SK-N-SH (cell line): ENCODE results near the gene UCK1. TPM values are rescaled to one million over a fixed set of nuclear protein-coding genes. Genes with fewer than 3 reads are reported as not detected.

Experiments
- CTCF ChIA-PET: fragments of 300-600, 350-600 bp; formaldehyde crosslinking; extraction: SDS; loops from one replicate; lab custom pipeline; 2021; lab: Yijun Ruan, JAX
- POLR2A ChIA-PET: fragments of 350-600 bp; sonication (Branson Sonifier 250); formaldehyde crosslinking; extraction: SDS; loops from one replicate; lab custom pipeline; 2020; ENCODE audit warnings: antibody characterized with exemption, inconsistent platforms; lab: Yijun Ruan, JAX
- DNase-seq: peaks from one replicate; pipeline ENCODE4 v3.0.0; 2012
- H2AFZ ChIP-seq: fragments of 200-600 bp; sonication (generic); 2 replicates; pipeline ENCODE4 v1.8.1; 2016; ENCODE audit warnings: antibody characterized with exemption, mild to moderate bottlenecking, low read depth
- H3F3A ChIP-seq: fragments of 200-600 bp; sonication (generic); replicated peaks from 2 replicates; pipeline ENCODE3; 2016; ENCODE audit warnings: antibody characterized with exemption, mild to moderate bottlenecking; ENCODE audit not compliant: insufficient read depth
- H3K27ac ChIP-seq, 2 experiments: fragments of 200-500 bp in 1 of 2; fragments of 200-600 bp in 1 of 2; sonication (Bioruptor generic) in 1 of 2; sonication (generic), shearing (Covaris generic) in 1 of 2; 2 replicates each; pipeline versions ENCODE4 v1.5.1 to v1.6.1; 2014 to 2016; ENCODE audit warnings: low read depth in 2 of 2, inconsistent platforms in 1 of 2, low read length in 1 of 2, mild to moderate bottlenecking in 1 of 2, mixed read lengths in 1 of 2
- H3K27me3 ChIP-seq: fragments of 200-600 bp; sonication (generic), shearing (Covaris generic); 2 replicates; pipeline ENCODE4 v1.6.1; 2016; ENCODE audit warnings: mixed run types; ENCODE audit not compliant: insufficient read depth
- H3K36me3 ChIP-seq, 2 experiments: fragments of 200-500 bp in 1 of 2; fragments of 200-600 bp in 1 of 2; sonication (Bioruptor generic) in 1 of 2; sonication (generic) in 1 of 2; replicated peaks in 1 of 2; 2 replicates each; pipeline versions ENCODE3 to v1.5.1; 2014 to 2016; ENCODE audit warnings: low read length in 1 of 2, mild to moderate bottlenecking in 1 of 2; ENCODE audit not compliant: insufficient read depth in 2 of 2, control insufficient read depth in 1 of 2
- H3K4me1 ChIP-seq, 2 experiments: fragments of 200-500 bp in 1 of 2; fragments of 200-600 bp in 1 of 2; sonication (Bioruptor generic) in 1 of 2; sonication (generic), shearing (Covaris generic) in 1 of 2; 2 replicates each; pipeline versions ENCODE4 v1.5.1 to v1.6.1; 2014 to 2016; ENCODE audit warnings: low read depth in 1 of 2, low read length in 1 of 2, mixed run types in 1 of 2; ENCODE audit not compliant: insufficient read depth in 2 of 2, control insufficient read depth in 1 of 2
- H3K4me2 ChIP-seq: fragments of 200-600 bp; sonication (generic), shearing (Covaris generic); 2 replicates; pipeline ENCODE4 v1.6.1; 2017; ENCODE audit warnings: mixed run types
- H3K4me3 ChIP-seq, 2 experiments: fragments of 200-500 bp in 1 of 2; fragments of 200-600 bp in 1 of 2; sonication (Bioruptor generic) in 1 of 2; sonication (generic), shearing (Covaris generic) in 1 of 2; 2 replicates each; pipeline versions ENCODE4 v1.5.1 to v1.8.1; 2014 to 2016; ENCODE audit warnings: low read depth in 2 of 2, inconsistent platforms in 1 of 2, low read length in 1 of 2, mild to moderate bottlenecking in 1 of 2, mixed read lengths in 1 of 2, moderate library complexity in 1 of 2
- H3K79me2 ChIP-seq: fragments of 200-600 bp; sonication (generic); 2 replicates; pipeline ENCODE4 v1.8.1; 2017; ENCODE audit warnings: mild to moderate bottlenecking; ENCODE audit not compliant: insufficient read depth
- H3K9ac ChIP-seq: fragments of 200-600 bp; sonication (generic); 2 replicates; pipeline ENCODE4 v1.6.1; 2017; ENCODE audit warnings: mixed run types
- H3K9me2 ChIP-seq: fragments of 200-600 bp; sonication (generic); 2 replicates; pipeline ENCODE4 v1.6.1; 2017; ENCODE audit warnings: mixed run types
- H3K9me3 ChIP-seq: fragments of 200-600 bp; sonication (generic); 2 replicates; pipeline ENCODE4 v1.6.1; 2017; ENCODE audit warnings: mixed run types, mild to moderate bottlenecking, moderate library complexity
- H4K20me1 ChIP-seq: fragments of 200-600 bp; sonication (generic); 2 replicates; pipeline ENCODE4 v1.6.1; 2017; ENCODE audit warnings: mild to moderate bottlenecking, mixed run types; ENCODE audit not compliant: insufficient read depth
- CHD2 ChIP-seq: fragments of 150-350 bp; IDR thresholded peaks from 2 replicates; pipeline ENCODE4 v1.6.1; 2018; ENCODE audit warnings: low read length; ENCODE audit not compliant: partially characterized antibody
- EP300 ChIP-seq, 2 experiments: IDR thresholded peaks; 2 replicates each; pipeline versions ENCODE4 v1.4.0 to v1.6.1; 2012; ENCODE audit warnings: borderline replicate concordance in 1 of 2, low read depth in 1 of 2, low read length in 1 of 2
- FOSL2 ChIP-seq: IDR thresholded peaks from 2 replicates; pipeline ENCODE4 v1.4.0; 2012; ENCODE audit warnings: low read depth, mild to moderate bottlenecking, moderate library complexity, borderline replicate concordance
- GABPA ChIP-seq: IDR thresholded peaks from 2 replicates; pipeline ENCODE4 v1.4.0; 2012; ENCODE audit warnings: low read depth, mild to moderate bottlenecking
- GATA2 ChIP-seq: sonication (generic); formaldehyde crosslinking; IDR thresholded peaks from 2 replicates; pipeline ENCODE4 v1.5.0; 2020; ENCODE audit warnings: mild to moderate bottlenecking, missing genetic modification reagents
- NFIC ChIP-seq: IDR thresholded peaks from 2 replicates; pipeline ENCODE4 v1.4.0; 2012; ENCODE audit warnings: borderline replicate concordance
- NRF1 ChIP-seq: IDR thresholded peaks from 2 replicates; pipeline ENCODE4 v1.6.1; 2012; ENCODE audit warnings: low read depth, mild to moderate bottlenecking, low read length
- POLR2AphosphoS5 ChIP-seq: IDR thresholded peaks from 2 replicates; pipeline ENCODE4 v1.6.1; 2012; ENCODE audit warnings: low read depth, low read length
- RAD21 ChIP-seq: IDR thresholded peaks from 2 replicates; pipeline ENCODE4 v1.6.1; 2012; ENCODE audit warnings: mild to moderate bottlenecking, low read length
- RCOR1 ChIP-seq: fragments of 150-350 bp; IDR thresholded peaks from 2 replicates; pipeline ENCODE4 v1.6.1; 2017; ENCODE audit warnings: antibody characterized with exemption, low read length
- RXRA ChIP-seq: IDR thresholded peaks from 2 replicates; pipeline ENCODE4 v1.4.0; 2012; ENCODE audit warnings: low read depth, mild to moderate bottlenecking, borderline replicate concordance
- SIN3A ChIP-seq: IDR thresholded peaks from 2 replicates; pipeline ENCODE4 v1.6.1; 2012; ENCODE audit warnings: low read depth, mild to moderate bottlenecking, low read length, moderate library complexity, borderline replicate concordance
- TAF1 ChIP-seq: IDR thresholded peaks from 2 replicates; pipeline ENCODE4 v1.6.1; 2012; ENCODE audit warnings: low read depth, mild to moderate bottlenecking, low read length, moderate library complexity, borderline replicate concordance
- TEAD4 ChIP-seq: IDR thresholded peaks from 2 replicates; pipeline ENCODE4 v1.4.0; 2012; ENCODE audit warnings: mild to moderate bottlenecking, borderline replicate concordance; ENCODE audit not compliant: insufficient read depth
- WGBS: methylation state at CpG from one replicate; pipeline ENCODE4 v1.1.6; 2017; ENCODE audit warnings: low lambda C conversion rate; 5-methylcytosine and 5-hydroxymethylcytosine counted together
- polyA plus RNA-seq, 3 experiments: library from polyadenylated mRNA; depleted of rRNA; stranded (reverse); fragments of >200 nt; gene quantifications; 2 replicates each; pipeline ENCODE4 v1.2.3, GENCODE V29; 2012
- TF ChIP-seq, protein P1 (sequence below): fragments of 150-350 bp; IDR thresholded peaks from 2 replicates; pipeline ENCODE4 v1.6.1; 2016; ENCODE audit warnings: mild to moderate bottlenecking, low read depth, low read length
- TF ChIP-seq, protein P2 (sequence below): IDR thresholded peaks from 2 replicates; pipeline ENCODE4 v1.4.0; 2012; ENCODE audit warnings: low read depth, borderline replicate concordance
- TF ChIP-seq, protein P3 (sequence below): IDR thresholded peaks from 2 replicates; pipeline ENCODE4; 2012

Gene UCK1
- polyA plus RNA-seq, 1 of the 3 experiments (the other 2 are of a cell fraction) = 32.9 TPM

DNA sequence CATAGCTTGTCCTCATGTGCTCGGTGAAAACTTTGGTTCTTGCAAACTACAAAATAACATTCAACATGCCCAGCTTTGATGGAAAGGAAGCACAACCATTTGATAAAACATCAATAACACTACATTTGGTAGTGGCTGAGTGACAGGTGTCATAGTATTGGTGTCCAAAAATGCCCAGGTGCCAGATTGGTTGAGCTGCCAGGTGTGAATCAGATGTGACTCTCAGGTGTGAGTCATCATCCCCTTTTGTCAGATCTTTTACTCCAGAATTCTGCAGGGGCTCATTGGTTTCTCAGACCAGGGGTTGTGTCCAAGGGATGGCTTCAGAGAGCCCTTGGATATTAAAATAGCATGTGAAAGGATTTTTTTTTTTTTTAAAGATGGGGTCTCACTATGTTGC, 50.8 kb downstream of the UCK1 start:
- peaks cover 34% of the 10 kb centered on the region for H4K20me1 ChIP-seq
- H3K27me3 ChIP-seq = no peaks in the 10 kb centered on the region
- no peaks in the 10 kb centered on the region; a peak in 1 of 4 replicates for H3K4me1 ChIP-seq
- no peak overlapping the region for H3K4me3 ChIP-seq
- DNase-seq = no peak
- H3K9me3 ChIP-seq = no peaks in the 10 kb centered on the region
- peaks cover 60 to 94% of the 10 kb centered on the region in 2 experiments for H3K36me3 ChIP-seq
- ChIA-PET POLR2A (interaction anchor here (0.6 kb wide), 1 partner anchor 142 kb away, joined by 3 read pairs; no protein-coding TSS in a partner anchor), CTCF (interaction anchor here (1.0 to 6.0 kb wide), 9 partner anchors 13 to 260 kb away, joined by 3 to 50 read pairs (median 4); partner anchors contain the start of gene POMT1)
- no peak overlapping the region for H3K9ac ChIP-seq
- H3K9me2 ChIP-seq = no peaks in the 10 kb centered on the region
- H2AFZ ChIP-seq = no peak overlapping the region
- 100% methylated on average over 1 of the region's 1 CpG for WGBS
- H3K4me2 ChIP-seq = no peak overlapping the region
- TF ChIP-seq, protein P1, sequence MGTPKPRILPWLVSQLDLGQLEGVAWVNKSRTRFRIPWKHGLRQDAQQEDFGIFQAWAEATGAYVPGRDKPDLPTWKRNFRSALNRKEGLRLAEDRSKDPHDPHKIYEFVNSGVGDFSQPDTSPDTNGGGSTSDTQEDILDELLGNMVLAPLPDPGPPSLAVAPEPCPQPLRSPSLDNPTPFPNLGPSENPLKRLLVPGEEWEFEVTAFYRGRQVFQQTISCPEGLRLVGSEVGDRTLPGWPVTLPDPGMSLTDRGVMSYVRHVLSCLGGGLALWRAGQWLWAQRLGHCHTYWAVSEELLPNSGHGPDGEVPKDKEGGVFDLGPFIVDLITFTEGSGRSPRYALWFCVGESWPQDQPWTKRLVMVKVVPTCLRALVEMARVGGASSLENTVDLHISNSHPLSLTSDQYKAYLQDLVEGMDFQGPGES = no peak
- TF ChIP-seq, protein P2, sequence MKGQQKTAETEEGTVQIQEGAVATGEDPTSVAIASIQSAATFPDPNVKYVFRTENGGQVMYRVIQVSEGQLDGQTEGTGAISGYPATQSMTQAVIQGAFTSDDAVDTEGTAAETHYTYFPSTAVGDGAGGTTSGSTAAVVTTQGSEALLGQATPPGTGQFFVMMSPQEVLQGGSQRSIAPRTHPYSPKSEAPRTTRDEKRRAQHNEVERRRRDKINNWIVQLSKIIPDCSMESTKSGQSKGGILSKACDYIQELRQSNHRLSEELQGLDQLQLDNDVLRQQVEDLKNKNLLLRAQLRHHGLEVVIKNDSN = no peak
- TF ChIP-seq SIN3A (no peak), RAD21 (no peak), FOSL2 (no peak), GATA2 (no peak), NFIC (no peak), RXRA (no peak), GABPA (no peak), NRF1 (no peak), CHD2 (no peak), POLR2AphosphoS5 (no peak), TAF1 (no peak), TEAD4 (no peak), EP300 (IDR thresholded peaks at IDR 0.05; ENCODE audit: borderline replicate concordance in 1 of 2, low read depth in 1 of 2, low read length in 1 of 2) (no peak), RCOR1 (no peak)
- TF ChIP-seq, protein P3, sequence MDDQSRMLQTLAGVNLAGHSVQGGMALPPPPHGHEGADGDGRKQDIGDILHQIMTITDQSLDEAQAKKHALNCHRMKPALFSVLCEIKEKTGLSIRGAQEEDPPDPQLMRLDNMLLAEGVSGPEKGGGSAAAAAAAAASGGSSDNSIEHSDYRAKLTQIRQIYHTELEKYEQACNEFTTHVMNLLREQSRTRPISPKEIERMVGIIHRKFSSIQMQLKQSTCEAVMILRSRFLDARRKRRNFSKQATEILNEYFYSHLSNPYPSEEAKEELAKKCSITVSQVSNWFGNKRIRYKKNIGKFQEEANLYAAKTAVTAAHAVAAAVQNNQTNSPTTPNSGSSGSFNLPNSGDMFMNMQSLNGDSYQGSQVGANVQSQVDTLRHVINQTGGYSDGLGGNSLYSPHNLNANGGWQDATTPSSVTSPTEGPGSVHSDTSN = no peak
- peaks cover 21% of the 10 kb centered on the region for H3K79me2 ChIP-seq
- no peak overlapping the region for H3K27ac ChIP-seq
- H3F3A ChIP-seq = peaks cover 6% of the 10 kb centered on the region
